Smooth muscle cell (in vitro differentiated cells): ENCODE results near the gene GAS2L2. TPM values are rescaled to one million over a fixed set of nuclear protein-coding genes. Genes with fewer than 3 reads are reported as not detected.

Experiments used
- DNase-seq: peaks from one replicate; lab custom pipeline; 2025; ENCODE audit not compliant: unreplicated experiment; lab: John Stamatoyannopoulos, UW
- H2AFZ ChIP-seq: fragments of 200-600 bp; sonication (generic); 2 replicates; pipeline ENCODE4 v1.6.0; 2016; ENCODE audit warnings: antibody characterized with exemption, low read depth, mild to moderate bottlenecking
- H3F3A ChIP-seq: fragments of 200-600 bp; sonication (generic); 2 replicates; pipeline ENCODE4 v1.6.0; 2017; ENCODE audit warnings: antibody characterized with exemption, low read depth
- H3K27ac ChIP-seq: fragments of 200-600 bp; sonication (generic); 2 replicates; pipeline ENCODE4 v1.5.1; 2016; ENCODE audit warnings: low read depth, mild to moderate bottlenecking
- H3K27me3 ChIP-seq: fragments of 200-600 bp; sonication (generic); 2 replicates; pipeline ENCODE4 v1.6.1; 2016; ENCODE audit warnings: low read depth, mild to moderate bottlenecking
- H3K36me3 ChIP-seq: fragments of 200-600 bp; sonication (generic); 2 replicates; pipeline ENCODE4 v1.5.1; 2016; ENCODE audit warnings: low read depth
- H3K4me1 ChIP-seq: fragments of 200-600 bp; sonication (generic); 2 replicates; pipeline ENCODE4 v1.5.1; 2016; ENCODE audit warnings: low read depth
- H3K4me2 ChIP-seq: fragments of 200-600 bp; sonication (generic); 2 replicates; pipeline ENCODE4 v1.6.0; 2016; ENCODE audit warnings: mild to moderate bottlenecking
- H3K4me3 ChIP-seq: fragments of 200-600 bp; sonication (generic); 2 replicates; pipeline ENCODE4 v1.5.1; 2016; ENCODE audit warnings: mild to moderate bottlenecking
- H3K79me2 ChIP-seq: fragments of 200-600 bp; sonication (generic); 2 replicates; pipeline ENCODE4 v1.6.0; 2016; ENCODE audit warnings: low read depth, mild to moderate bottlenecking
- H3K9ac ChIP-seq: fragments of 200-600 bp; sonication (generic); 2 replicates; pipeline ENCODE4 v1.6.0; 2016; ENCODE audit warnings: low read depth
- H3K9me3 ChIP-seq: fragments of 200-600 bp; sonication (generic); replicated peaks from 2 replicates; pipeline ENCODE4 v1.5.1; 2016; ENCODE audit warnings: low read depth
- H4K20me1 ChIP-seq: fragments of 200-600 bp; sonication (generic); 2 replicates; pipeline ENCODE4 v1.6.0; 2016; ENCODE audit warnings: low read depth
- WGBS: methylation state at CpG from one replicate; pipeline ENCODE4 v1.1.7; 2016; ENCODE audit warnings: low lambda C conversion rate; 5-methylcytosine and 5-hydroxymethylcytosine counted together
- polyA plus RNA-seq: library from polyadenylated mRNA; unstranded; fragments of >200 nt; fragmentation: Nextera tagmentation; extraction: Ambion mirVana; gene quantifications from 2 replicates; pipeline ENCODE4 v1.2.1, GENCODE V29; 2016
- total RNA-seq: library from RNA; depleted of rRNA; stranded (reverse); fragments of >200 nt; gene quantifications from 2 replicates; pipeline ENCODE4 v1.2.3, GENCODE V29; 2014
- TF ChIP-seq, protein P1 (sequence below): fragments of 200-600 bp; sonication (generic); IDR thresholded peaks from 2 replicates; pipeline ENCODE4 v1.5.1; 2017; ENCODE audit warnings: borderline replicate concordance, mild to moderate bottlenecking, antibody characterized with exemption; ENCODE audit not compliant: insufficient read depth, poor library complexity, severe bottlenecking

GAS2L2 gene
- total and polyA plus RNA-seq, 2 experiments from 2014 or later, result not detected

DNA sequence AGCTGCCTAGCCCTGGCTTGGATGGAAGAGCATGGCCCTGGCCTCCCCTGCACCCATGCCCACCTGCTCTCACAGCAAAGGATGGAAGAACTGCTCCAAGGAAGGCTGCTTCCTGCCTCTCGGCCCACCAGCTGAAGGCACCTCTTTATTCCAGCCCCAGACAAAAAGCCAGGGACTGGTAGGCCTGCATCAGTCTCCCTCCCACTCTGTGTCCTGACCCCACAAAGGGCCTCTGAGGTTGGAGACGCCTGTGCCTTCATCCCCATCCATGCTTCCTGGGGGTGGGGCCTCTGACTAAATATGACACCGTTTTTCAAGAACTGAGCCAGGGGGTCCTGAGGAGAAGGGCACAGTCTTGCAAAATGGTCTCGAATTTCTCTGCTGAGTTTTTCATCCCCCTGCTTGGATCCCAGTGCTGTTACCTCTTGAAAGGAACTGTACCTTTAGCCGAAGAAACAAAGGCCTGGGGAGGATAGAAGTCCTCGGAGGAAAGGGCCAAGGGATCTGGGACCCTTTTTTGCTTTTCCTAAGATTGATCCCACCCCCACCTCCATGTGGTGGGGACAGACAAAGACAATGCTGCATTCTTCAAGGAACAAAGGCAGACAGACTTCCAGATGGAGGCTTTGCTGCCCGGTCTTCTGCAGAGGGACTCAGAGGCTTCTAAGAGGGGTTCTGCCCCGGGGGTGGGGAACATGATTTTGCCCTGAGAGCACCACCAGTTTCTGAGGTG, 12.9 kb upstream of the GAS2L2 start:
- H3K9me3 ChIP-seq, result no peaks in the 10 kb centered on the region
- peaks cover 5% of the 10 kb centered on the region for H3K4me1 ChIP-seq
- H3K79me2 ChIP-seq, result no peaks in the 10 kb centered on the region
- no peak overlapping the region for H3K27ac ChIP-seq
- H3K36me3 ChIP-seq, result no peaks in the 10 kb centered on the region
- DNase-seq, result no peak
- no peaks in the 10 kb centered on the region for H4K20me1 ChIP-seq
- H3K4me2 ChIP-seq, result no peak overlapping the region
- 84% methylated on average over 8 of the region's 8 CpGs for WGBS
- no peak overlapping the region for H2AFZ ChIP-seq
- TF ChIP-seq, protein P1, sequence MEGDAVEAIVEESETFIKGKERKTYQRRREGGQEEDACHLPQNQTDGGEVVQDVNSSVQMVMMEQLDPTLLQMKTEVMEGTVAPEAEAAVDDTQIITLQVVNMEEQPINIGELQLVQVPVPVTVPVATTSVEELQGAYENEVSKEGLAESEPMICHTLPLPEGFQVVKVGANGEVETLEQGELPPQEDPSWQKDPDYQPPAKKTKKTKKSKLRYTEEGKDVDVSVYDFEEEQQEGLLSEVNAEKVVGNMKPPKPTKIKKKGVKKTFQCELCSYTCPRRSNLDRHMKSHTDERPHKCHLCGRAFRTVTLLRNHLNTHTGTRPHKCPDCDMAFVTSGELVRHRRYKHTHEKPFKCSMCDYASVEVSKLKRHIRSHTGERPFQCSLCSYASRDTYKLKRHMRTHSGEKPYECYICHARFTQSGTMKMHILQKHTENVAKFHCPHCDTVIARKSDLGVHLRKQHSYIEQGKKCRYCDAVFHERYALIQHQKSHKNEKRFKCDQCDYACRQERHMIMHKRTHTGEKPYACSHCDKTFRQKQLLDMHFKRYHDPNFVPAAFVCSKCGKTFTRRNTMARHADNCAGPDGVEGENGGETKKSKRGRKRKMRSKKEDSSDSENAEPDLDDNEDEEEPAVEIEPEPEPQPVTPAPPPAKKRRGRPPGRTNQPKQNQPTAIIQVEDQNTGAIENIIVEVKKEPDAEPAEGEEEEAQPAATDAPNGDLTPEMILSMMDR, result no peak
- H3K27me3 ChIP-seq, result no peaks in the 10 kb centered on the region
- H3K4me3 ChIP-seq, result no peak overlapping the region
- peaks cover 8% of the 10 kb centered on the region for H3F3A ChIP-seq
- no peak overlapping the region for H3K9ac ChIP-seq

DNA sequence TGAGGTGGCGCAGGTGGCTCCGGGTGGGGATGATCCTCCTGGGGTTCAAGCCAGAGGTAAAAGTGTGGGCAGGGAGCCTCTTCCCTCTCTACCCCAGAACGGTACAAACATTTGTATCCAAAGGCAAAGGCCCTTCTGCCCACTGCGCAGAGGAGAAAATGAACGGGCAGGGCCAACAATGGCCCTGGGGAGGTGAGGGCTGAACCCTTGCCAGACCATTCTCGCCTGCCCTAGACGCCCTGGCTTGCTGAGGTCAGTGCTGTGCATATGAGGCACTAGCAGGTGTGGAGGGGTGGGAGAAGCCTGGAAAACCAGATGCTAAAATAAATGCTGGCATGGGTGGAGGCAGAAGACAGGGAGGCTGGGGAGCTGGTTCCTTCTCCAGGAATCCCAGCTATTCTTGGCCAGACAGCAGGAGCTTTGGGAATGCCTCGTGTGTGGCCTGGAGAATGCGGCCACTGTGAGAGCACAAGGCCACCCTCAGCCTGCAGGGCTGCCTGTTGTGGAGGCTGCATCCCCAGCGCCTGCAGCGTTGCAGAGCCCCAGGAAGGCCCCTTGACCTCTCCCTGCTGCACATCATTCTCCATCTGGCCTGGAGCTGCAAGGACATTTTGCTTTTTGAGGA, 12.2 kb upstream of the GAS2L2 start:
- H3K9me3 ChIP-seq, result no peaks in the 10 kb centered on the region
- H3K4me3 ChIP-seq, result no peak overlapping the region
- H3K9ac ChIP-seq, result no peak overlapping the region
- H3K79me2 ChIP-seq, result no peaks in the 10 kb centered on the region
- no peak for DNase-seq
- H3K27me3 ChIP-seq, result no peaks in the 10 kb centered on the region
- 68% methylated on average over 11 of the region's 11 CpGs for WGBS
- H3K36me3 ChIP-seq, result no peaks in the 10 kb centered on the region
- H4K20me1 ChIP-seq, result no peaks in the 10 kb centered on the region
- no peak overlapping the region for H2AFZ ChIP-seq
- no peak overlapping the region for H3K27ac ChIP-seq
- peaks cover 5% of the 10 kb centered on the region for H3K4me1 ChIP-seq
- peak overlapping the region; percentile 92 for H3K4me2 ChIP-seq
- H3F3A ChIP-seq, result peaks cover 8% of the 10 kb centered on the region
- TF ChIP-seq, protein P1, result no peak

DNA sequence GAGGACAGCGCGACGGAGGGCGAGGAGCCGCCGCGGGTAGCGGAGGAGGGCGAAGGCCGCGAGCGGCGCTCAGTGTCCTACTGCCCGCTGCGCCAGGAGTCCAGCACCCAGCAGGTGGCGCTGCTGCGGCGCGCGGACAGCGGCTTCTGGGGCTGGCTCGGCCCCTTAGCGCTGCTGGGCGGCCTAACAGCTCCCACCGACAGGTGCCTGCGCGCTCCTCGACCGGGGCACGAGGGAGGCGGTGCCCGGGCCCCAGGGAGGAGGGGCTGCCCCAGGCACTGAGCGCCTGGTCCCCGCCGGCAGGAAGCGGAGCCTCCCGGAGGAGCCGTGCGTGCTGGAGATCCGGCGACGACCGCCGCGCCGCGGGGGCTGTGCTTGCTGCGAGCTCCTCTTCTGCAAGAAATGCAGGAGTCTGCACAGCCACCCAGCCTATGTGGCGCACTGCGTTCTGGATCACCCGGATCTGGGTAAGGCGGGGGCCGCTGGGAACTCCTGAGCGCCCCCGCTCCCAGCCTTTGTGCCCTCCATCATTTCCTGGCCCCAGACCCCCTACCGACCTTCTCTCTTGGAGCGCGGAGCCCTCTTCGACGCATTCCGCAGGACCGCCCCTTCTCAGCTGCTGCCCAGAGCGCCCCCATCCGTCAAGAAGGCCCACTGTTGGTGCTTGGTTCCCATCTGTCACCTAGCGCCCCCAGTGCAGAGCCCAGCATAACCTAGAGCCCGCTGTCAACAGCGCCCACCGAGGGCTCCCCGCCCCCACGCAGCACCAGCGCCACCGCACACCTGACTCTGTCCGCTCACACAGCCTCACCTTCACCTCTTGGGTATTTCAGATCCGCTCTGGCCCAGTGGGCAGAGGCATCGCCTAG, 11.3 kb upstream of the GAS2L2 start:
- WGBS, result 6% methylated on average over 68 of the region's 75 CpGs
- H3K27me3 ChIP-seq, result no peaks in the 10 kb centered on the region
- H3K4me3 ChIP-seq, result peak overlapping the region; percentile 57
- H3F3A ChIP-seq, result peaks cover 8% of the 10 kb centered on the region
- peak overlapping the region; percentile 79 for H2AFZ ChIP-seq
- peak overlapping the region; percentile 92 for H3K4me2 ChIP-seq
- no peaks in the 10 kb centered on the region for H3K36me3 ChIP-seq
- H3K4me1 ChIP-seq, result peaks cover 5% of the 10 kb centered on the region
- H4K20me1 ChIP-seq, result no peaks in the 10 kb centered on the region
- no peak overlapping the region for H3K9ac ChIP-seq
- no peak overlapping the region for H3K27ac ChIP-seq
- DNase-seq, result peak; percentile 49
- H3K79me2 ChIP-seq, result no peaks in the 10 kb centered on the region
- TF ChIP-seq, protein P1, result peak; percentile 95
- H3K9me3 ChIP-seq, result no peaks in the 10 kb centered on the region
